ENCODE measurements around the gene DYNLL1.
"Not testable (repeated sequence)": the region's sequence is repeated elsewhere in the genome, so short reads cannot be mapped to it uniquely, and the experiment has no call there.

Gene DYNLL1

DNA sequence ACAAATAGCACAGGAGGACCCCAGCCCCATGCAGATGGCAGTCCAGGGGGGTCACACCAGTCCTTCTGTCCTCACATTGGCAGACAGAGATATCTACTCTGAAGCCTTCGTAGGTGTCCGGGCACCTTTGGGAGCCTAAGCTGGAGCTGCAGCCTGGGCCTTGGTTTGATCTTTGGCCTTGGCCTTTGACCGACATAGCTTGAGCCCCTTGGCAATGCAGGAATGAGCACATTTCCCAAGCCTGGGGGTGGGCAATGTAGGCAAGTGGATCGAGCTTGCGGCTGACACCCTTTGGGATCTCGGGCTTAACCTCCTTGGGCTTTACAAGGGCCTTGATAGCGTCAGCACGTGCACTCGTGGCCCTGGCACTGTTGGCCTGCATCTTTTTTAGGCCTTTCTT lies 26.7 kb downstream of the DYNLL1 start:
- no peak for DNase-seq

DNA sequence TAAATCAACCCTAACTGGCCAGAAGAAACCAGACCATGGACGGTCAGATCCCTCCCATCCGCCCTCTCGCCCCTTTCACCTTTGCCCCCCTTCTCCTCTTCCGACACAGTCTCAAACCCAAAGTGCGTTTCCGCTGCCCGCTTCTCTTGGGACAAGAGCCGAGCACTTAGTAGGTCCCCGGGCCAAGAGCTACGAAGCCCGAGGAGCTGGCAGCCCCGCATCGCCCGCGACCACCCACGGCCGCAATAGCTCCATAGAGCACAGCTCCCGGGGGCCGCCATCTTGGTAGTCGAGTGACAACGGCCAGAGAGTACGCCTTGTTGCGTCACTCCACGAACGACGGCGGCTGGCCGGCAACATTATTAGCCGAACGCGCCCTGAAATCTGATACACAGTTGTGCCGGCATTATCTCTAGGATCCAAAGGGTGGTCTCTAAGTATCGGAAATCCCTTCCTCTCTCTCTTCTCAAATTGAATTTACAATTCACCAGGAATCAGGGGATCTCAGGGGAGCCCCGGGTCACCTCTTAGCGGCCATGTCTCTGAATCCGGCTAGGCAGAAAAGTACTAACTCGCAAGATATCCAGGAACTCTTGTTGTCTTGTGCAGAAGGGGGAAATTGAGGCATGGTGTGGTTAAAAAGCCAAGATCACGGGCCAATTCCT lies 33.1 kb downstream of the DYNLL1 start, which contains the start of gene COQ5:
Gene COQ5 (minus strand): TSS at position 298 of the 665 bp plus-strand sequence. CDS start 17 bp downstream, at position 281.
- peak; percentile 71 for DNase-seq

DNA sequence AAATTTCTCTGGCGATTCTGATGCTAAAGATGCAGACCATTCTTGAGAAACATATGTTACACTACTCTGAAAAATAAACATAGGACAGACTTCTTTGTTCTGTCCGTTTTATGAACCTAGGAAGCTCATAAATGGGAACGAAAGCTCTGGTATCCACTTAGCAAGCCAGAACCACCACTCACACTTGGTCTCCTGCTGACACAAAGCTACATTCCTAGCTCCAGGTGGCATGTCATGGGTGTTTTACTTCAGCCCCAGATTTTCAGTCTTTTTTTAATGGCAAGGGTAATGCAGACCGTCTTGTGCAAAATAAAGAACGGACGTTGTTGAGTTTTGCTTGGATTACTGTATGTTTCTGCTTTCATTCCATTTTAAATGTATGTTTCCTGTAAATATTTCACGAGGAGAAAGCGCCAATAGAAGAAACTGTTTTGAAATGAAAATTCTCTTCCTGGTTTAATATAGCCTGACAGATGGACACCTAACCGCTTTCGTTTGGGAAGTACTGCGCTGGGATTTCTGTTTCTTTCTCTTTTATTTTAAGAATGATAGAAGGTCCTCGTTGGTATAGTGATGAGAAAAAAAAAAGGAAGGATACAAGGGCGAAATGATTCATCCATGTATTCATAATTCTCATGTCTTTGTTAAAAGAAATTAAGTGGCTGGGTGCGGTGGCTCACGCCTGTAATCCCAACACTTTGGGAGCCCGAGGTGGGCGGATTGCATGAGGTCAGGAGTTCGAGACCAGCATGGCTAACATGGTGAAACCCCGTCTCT lies 33.9 kb downstream of the DYNLL1 start:
- DNase-seq, result no peak

DNA sequence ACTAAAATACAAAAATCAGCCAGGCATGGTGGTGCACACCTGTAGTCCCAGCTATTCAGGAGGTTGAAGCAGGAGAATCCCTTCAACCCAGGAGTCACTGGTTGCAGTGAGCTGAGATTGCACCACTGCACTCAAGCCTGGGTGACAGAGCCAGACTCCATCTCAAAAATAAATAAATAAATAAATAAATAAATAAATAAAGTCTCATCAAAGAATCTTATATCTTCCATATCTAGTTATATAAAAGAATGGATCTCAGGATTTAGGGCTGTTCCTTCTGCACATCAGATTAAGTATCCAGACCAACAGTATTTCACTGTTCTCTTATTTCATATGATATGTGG lies 34.5 kb downstream of the DYNLL1 start:
- DNase-seq, result not testable (repeated sequence)

DNA sequence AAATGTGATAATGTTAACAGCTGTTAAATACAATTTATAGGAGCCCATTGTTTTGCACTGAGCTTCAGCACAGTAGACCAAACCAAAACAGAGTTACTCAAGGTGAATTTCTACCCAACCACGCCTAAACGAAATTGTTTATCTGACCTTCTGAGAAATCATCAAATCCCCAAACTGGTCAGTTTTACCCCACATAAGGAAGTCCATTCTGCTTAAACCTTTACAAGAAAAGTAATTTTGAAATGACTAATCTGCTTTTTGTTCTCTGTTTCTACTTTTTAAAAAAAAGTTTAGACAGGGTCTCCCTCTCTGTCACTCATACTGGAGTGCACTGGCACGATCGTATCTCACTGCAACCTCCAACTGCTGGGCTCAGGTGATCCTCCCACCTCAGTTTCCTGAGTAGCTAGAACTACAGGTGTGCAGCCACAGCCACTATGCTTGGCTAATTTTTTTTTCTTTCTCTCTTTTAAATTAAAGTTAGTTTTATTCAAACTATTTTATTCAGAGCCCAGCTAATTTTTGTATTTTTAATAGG lies 36.9 kb downstream of the DYNLL1 start:
- no peak for DNase-seq

DNA sequence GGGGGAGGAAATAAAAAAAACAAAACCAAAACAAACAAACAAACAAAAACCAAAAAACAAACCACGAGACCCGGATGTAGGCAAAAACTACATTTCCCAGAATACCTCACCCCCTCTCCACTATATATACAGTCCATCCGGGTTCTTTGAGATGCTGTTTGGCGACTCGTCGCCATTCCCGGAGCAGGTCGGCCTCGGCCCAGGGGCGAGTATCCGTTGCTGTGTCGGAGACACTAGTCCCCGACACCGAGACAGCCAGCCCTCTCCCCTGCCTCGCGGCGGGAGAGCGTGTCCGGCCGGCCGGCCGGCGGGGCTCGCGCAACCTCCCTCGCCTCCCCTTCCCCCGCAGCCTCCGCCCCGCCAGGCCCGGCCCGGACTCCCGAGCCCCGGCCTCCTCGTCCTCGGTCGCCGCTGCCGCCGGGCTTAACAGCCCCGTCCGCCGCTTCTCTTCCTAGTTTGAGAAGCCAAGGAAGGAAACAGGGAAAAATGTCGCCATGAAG lies 38.3 kb downstream of the DYNLL1 start, which contains the start of gene RNF10:
Gene RNF10 (plus strand): TSS at position 154 of the 500 bp plus-strand sequence. CDS start 456 bp downstream, outside the sequence.
- DNase-seq, result peak; percentile 76

DNA sequence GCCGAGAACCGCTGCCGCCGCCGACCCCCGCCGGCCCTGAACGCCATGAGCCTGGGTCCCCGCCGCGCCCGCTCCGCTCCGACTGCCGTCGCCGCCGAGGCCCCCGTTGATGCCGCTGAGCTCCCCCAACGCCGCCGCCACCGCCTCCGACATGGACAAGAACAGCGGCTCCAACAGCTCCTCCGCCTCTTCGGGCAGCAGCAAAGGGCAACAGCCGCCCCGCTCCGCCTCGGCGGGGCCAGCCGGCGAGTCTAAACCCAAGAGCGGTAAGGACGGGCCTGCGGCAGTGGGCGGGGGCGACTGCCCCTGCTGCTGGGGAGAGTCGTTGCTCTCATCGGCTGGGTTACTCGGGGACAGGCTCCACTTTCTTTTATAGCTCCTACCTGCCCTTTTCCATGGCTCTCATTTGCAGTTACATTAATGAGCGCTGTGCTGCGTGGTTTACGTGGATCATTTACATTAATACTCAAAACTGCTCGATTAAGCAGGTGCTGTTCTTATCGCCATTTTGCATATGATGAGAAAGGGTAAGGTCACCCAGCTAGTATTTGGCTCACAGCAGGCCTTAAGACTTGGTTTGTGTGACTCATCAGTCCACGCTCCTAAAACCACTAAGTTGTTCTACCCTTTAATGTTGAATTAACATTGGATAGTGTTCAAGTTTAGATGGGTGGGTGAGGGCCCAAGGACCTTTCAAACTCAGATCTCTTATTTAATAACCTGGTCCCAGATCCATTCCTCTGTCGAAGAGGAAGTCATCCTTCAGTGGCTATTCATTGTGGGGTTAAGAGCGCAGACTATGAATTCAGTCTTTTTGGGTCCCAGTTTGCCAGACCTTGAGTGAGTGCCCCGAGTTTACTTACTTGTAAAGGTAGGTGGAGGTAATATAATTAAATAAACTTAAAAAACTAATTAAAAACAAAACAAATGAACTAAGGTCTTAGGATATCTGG lies 39.1 kb downstream of the DYNLL1 start:
- no peak for DNase-seq

DNA sequence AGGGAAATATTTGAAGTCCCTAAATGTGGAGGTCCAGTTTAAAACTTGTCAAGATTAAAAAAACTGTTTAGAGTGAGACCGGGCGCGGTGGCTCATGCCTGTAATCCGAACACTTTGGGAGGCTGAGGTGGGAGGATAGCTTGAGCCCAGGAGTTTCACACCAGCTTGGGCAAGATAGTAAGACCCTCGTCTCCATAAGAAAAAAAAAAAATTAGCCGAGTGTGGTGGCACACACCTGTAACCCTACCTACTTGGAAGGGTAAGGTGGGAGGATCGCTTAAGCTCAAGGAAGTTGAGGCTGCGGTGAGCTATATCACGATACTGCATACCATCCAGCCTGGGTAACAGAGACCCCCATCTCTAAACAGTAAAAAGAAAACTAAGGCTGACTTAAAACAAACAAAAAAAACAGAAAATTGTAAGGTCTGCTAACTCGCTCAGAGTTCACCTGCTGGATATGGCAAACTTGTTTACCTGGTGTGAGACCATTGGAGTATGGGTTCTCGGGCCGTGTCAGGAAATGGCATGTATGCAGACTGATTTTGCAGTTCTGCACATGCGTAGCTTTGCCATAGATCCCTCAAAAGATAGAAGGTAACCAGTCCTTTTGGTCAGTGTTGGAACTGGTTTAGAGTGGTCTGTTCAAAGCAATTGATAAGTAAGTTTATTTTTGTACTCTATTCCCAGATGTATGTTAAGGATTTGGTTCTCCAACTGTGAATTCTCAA lies 40.3 kb downstream of the DYNLL1 start:
- DNase-seq, result no peak

DNA sequence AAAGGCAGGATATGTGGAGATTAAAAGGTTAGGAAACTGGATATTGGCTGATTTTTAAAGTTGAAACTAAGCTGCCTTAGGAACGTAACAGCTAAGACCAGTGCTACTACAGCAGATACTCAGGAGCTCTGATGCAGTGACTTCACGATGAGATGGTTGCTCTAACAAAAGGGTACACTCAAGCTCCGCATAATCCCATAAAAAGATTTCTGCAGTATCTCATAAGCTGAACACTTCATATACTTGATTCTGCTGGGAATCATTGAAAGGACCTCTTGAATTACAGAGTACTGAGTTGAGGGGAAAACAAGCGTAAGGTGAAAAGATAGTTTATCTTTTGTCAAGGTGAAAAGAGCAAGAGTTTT lies 41.9 kb downstream of the DYNLL1 start:
- DNase-seq, result no peak

DNA sequence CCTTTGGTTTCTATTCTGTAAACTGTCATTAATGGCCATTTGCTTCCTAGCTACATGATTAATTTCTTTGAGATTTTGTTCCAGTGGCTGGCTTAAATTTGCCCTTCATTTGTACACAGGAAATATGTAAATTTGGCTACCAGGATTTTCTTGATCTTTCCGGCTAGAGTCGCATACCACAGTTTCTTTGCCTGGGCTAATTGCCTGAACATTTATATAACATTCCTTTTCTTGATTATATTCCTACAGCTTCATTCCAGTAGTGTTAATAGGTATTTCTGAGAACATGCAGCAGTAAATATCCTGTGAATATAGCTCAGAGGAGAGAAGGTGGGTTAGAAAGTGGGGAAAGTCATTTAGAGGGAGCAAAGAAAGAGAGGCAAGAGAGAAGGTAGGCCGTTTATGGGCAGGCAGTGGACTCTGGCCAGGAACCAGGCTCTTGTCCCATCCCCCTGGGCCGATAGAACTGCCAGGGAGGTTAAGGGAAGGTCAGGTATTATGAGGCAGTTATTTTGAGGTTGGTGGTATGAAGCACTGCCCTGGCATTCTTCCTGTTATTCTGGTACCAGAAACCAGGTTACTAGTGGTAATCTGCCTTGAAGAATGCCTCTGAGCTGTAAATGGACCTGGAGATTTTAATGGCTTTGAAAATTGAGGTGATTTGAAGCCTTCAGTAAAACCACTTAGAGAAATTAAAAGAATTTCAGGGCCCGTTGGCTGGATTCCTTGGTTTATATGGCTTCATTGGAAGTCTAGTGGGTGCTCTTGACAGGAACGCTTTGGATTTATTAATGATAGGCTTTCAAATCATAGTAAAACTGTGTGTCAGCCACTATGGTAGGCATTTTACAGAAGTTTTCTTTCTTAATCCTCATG lies 42.6 kb downstream of the DYNLL1 start:
- no peak for DNase-seq

DNA sequence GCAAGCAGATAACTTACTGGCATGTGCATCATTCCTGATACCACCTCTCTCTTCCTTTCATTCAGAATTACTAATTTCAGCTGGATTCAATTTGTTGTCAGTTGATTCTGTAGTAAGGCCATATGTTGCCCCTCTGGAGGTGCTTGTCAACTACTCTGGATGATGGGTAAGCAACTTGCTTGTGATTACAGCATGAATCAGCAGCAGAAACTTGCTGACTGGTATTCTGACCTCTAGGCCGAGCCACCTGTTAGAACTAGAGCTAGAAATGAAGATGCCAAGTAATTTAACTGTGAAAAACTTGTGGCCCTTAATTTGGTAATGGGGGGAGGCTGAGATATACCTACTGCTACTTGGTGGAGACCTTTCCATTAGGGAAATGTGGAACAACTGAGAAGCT lies 43.4 kb downstream of the DYNLL1 start:
- no peak for DNase-seq

DNA sequence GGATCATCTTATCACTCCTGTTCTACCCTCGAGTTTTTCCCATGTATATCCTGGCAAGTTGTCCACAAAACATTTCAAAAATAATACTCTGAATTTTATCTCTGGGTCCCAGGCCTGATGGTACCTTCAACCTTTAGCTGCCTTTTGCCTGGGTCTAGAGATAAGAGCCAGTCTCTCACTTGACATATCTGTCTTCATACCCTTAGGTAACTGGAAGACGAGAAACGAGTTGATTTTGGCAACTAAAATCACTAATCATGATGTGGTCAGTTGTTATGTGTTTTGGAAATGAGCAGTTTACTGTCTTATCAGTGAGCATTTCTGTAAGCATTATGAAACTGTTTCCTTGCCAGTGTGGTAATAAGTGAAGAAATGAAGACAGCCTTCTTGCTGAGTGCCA lies 44.5 kb downstream of the DYNLL1 start:
- no peak for DNase-seq

DNA sequence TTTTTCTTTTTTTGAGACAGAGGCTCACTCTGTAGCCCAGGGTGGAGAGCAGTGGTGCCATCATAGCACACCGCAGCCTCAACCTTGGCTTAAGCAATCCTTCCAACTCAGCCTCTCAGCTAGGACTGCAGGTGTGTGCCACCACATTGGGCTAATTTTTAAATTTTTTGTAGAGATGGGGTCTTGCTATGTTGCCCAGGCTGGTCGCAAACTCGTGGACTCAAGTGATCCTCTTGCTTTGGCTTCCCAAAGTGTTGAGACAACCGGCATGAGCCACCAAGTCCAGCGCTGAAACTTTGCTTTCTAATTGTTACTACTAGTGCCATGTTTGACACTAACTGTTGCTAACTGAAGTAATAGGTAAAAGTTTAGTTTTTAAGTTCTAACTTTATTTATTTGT lies 46.3 kb downstream of the DYNLL1 start:
- DNase-seq, result no peak

DNA sequence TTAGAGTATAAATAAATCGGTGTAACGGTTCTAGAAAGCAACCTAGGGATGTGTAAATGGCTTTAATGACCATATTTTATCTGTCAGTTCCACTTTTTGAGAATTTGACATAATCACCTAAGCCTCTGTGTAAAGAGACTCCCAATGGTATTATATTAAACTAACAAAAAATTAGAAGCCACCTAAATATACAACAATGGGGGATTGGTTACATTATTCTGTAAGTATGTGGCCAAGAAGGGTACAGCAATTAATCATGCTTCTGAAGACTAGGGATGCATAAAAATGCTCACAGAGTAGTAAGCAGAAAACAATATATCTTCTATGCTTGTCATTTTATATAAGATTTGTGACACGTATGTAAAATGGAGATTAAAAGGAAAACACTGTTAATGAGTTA lies 48.8 kb downstream of the DYNLL1 start:
- DNase-seq, result no peak

DNA sequence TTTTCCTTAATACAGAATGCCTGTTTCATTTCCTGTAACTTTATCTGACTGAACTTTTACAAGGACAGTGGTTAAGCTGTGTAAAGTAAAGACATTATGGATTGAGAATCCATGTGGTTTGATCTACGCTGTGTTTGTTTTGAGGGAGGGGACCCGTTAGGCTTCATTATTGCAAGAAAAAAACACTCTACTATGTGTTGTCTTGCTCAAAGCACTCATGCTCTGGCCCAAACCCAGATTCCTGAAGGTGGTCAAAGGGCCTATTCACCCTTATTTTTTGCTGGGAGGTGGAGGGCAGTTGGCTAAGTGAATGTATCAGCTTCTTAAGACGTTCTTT lies 50.1 kb downstream of the DYNLL1 start:
- DNase-seq, result no peak

All from NCI-H1092 (cell line).